COLO668 (cell line): Measurements from ENCODE around the gene KCTD19.

Source experiments
- DNase-seq: peaks from one replicate; lab custom pipeline; 2025; ENCODE audit not compliant: unreplicated experiment; lab: John Stamatoyannopoulos, UW

The KCTD19 gene

DNA sequence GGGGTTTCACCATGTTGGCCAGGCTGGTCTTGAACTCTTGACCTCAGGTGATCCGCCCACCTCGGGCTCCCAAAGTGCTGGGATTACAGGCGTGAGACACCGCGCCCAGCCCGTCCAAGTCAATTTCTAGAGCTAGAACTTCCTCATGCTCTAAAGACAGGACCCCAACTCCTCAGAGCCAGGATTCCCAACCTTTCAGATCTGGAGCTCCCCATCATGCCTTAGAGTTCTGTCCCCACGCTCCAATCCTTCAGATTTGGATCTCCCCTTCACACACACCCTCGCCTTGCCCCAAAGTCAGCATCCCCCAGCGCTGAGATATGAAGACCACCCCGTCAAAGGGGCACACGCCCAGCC is 448 bp downstream of the KCTD19 start:
- no peak for DNase-seq

GRCh38 chr16:67317853-67318252 is 8.7 kb downstream of the KCTD19 start:
- DNase-seq: no peak

DNA sequence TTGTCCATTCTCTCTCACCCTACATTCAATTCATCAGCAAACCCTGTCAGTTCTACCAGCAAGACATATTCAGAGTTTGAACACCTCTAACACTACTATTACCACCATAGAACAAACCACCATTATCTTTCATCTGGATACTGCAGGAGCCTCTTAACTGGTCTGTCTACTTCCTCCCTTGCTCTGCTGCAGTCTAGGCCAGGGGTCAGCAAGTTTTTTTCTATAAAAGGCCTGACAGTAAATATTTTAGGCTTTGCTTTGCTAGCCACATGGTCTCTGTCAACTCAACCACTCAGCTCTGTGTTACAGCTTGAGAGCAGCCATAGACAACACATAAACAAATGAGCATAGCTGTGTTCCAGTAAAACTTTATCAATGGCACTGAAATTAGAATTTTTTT is 13.8 kb downstream of the KCTD19 start:
- no peak for DNase-seq

GRCh38 chr16:67311607-67312488 is 14.7 kb downstream of the KCTD19 start:
- peak; percentile 33 for DNase-seq

GRCh38 chr16:67310561-67310960 is 16.0 kb downstream of the KCTD19 start:
- DNase-seq: no peak

GRCh38 chr16:67305216-67306071 is 21.1 kb downstream of the KCTD19 start:
- no peak for DNase-seq

- no peak for DNase-seq
Measured at GRCh38 chr16:67304020-67304419, 22.5 kb downstream of the KCTD19 start.

DNA sequence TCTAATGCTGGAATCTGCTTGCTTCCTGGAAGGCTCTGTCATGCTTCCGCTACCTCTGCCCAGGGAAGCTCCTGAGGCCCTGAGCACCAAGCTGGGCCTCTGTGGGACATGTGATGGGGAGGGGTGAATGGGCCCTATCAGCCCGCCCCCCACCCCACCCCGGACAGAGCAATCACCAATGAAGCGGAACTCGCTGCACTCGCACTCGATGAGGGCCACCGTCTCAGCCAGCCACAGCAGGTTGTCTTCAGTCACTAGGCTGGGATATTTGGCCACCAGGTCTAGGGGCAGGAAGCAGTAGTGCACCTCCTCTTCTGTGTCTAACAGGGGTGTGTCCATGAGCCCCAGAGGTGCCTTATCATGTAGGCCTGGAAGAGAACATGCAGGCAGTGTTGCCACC is 23.6 kb downstream of the KCTD19 start:
- no peak for DNase-seq

- DNase-seq: no peak
Measured at GRCh38 chr16:67302076-67302475, 24.5 kb downstream of the KCTD19 start.

GRCh38 chr16:67301080-67301782 is 25.3 kb downstream of the KCTD19 start:
- no peak for DNase-seq

GRCh38 chr16:67299269-67299668 is 27.3 kb downstream of the KCTD19 start:
- DNase-seq: no peak

DNA sequence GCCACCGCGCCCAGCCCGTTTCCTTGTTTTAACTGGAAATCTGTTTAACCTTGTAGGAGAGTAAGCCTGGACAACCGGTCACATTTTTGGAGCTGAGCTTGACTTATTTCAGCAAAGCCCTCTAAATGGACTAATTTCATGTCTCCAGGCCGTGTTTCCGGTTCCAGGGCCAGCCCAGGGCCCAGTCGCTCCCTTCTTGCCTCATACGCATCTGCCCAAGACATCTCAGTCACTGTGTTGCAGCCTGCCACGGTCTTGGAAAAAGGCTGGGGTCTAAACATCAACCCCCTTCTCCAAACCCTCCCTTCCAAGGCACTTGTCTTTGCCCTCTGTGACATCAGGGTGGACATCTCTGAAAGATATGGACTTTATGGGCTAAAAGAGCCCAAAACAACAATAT is 28.3 kb downstream of the KCTD19 start:
- no peak for DNase-seq

GRCh38 chr16:67296420-67296819 is 30.1 kb downstream of the KCTD19 start:
- DNase-seq: no peak

DNA sequence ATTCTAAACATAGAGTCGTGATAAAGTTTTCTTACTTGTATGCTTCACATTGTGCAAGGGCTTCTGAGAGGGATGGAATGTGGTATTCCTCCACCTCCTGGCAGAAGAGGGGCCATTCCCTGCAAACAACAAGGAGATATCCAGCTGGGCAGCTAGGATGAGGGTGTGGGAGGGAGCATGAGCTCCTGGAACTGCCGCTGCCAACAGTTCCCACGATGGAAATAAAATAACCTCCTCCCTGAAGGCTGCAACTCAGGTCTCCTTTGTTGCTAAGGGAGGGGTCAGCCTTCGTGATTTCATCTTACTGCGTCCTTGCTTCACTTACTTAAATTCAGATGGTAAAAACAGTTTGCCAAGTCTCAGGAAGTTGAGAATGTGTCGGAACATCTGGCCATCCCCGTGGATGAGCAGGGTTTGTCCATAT is 31.6 kb downstream of the KCTD19 start:
- no peak for DNase-seq

DNA sequence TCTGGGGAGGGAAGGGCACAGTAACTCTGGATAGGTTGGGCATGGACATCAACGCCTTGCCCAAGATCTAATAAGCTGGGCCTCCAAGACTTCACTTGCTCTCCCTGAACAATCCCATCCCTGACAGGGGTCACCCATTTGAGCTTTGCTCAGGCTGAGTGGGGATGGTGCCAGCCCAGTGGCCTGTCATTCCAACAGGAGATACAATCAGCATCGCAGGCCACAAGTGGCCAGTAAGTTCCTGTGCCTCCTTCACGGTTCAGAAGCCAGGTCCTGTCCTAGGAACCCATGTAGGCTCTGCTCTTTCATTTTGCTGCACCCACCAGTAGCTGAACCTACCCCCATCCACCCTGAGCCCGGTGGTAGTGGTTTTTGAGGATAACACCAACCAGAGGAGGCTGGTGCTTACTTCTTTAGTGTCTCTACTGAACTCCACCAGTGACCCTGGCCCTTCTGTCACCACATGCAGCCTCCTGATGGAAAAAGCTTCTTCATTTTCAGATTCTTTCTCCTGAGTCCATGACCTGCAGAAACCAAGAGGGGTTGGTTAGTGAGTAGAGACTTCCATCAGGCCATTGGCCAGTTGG is 32.3 kb downstream of the KCTD19 start:
- DNase-seq: no peak

DNA sequence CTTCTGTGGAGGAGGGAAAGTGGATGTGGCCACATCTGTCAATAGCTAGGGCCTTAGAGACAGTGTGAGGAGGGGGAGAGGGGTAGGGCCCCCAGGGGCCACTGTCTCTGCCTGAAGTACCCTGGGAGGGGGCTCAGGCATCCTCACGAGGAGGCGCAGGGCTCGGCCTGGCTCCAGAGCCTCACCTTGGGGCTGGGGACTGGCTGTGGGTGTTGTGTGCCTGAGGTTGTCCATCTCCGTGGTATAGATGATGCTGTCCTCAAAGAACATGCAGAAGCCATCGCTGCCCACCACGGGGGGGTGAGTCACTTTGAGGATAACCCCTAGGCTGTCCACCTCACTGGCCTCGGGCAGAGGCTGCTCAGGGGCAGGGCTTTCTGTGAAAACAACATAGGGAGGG is 35.1 kb downstream of the KCTD19 start:
- no peak for DNase-seq

DNA sequence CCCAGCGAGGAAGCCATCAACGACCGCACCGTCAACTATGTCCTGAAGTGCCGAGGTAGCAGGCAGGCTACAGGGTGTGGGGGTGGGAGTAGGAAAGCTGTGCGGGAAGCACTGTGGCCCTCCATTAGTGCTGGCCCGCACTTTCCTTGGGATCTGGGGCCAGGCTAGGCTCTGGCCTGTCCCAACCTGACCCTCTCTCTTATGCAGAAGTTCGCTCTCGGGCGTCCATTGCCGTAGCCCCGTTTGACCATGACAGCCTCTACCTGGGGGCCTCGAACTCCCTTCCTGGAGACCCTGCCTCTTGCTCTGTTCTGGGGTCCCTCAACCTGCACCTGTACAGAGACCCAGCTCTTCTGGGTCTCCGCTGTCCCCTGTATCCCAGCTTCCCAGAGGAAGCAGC is 38.6 kb downstream of the KCTD19 start:
- DNase-seq: no peak

DNA sequence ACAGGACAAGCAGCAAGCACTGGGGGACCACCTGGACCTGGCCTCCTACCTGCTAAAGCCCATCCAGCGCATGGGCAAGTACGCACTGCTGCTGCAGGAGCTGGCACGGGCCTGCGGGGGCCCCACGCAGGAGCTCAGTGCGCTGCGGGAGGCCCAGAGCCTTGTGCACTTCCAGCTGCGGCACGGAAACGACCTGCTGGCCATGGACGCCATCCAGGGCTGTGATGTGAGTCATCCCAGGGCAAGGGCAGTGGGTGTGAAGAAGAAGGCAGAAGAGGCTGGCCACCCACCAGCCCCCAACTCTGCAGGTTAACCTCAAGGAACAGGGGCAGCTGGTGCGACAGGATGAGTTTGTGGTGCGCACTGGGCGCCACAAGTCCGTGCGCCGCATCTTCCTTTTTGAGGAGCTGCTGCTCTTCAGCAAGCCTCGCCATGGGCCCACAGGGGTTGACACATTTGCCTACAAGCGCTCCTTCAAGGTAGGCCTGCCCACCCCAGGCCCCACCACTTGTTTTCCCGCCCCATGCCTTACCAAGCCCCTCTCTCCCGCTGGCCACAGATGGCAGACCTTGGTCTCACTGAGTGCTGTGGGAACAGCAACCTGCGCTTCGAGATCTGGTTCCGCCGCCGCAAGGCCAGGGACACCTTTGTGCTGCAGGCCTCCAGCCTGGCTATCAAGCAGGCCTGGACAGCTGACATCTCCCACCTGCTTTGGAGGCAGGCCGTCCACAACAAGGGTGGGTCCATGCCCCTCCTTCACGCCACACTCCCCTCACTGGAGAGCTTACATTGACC is 39.9 kb downstream of the KCTD19 start:
- no peak for DNase-seq

DNA sequence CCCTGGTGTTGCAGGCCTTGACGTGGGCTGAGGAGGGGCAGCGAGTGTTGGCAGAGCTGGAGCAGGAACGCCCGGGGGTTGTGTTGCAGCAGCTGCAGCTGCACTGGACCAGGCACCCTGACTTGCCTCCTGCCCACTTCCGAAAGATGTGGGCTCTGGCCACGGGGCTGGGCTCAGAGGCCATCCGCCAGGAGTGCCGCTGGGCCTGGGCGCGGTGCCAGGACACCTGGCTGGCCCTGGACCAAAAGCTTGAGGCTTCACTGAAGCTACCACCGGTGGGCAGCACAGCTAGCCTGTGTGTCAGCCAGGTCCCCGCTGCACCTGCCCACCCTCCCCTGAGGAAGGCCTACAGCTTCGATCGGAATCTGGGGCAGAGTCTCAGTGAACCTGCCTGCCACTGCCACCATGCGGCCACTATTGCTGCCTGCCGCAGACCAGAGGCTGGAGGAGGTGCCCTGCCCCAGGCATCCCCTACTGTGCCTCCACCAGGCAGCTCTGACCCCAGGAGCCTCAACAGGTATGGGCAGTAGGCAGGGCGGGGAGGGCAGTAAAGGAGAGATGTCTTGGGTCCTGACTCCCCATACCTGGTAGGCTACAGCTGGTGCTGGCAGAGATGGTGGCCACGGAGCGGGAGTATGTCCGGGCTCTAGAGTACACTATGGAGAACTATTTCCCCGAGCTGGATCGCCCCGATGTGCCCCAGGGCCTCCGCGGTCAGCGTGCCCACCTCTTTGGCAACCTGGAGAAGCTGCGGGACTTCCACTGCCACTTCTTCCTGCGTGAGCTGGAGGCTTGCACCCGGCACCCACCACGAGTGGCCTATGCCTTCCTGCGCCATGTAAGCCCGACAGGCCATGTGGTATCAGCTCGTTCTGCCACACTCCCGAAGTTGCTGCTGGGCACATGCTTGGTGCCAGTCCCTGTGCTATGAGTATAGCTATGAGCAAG is 41.6 kb downstream of the KCTD19 start:
- peak; percentile 91 for DNase-seq
